ENCODE results near the gene ERC2. TPM values are rescaled to one million over a fixed set of nuclear protein-coding genes. Genes with fewer than 3 reads are reported as not detected.

Gene ERC2
- total RNA-seq, 1 experiment from 2014 or later = 0.26 TPM

- no peak for DNase-seq (ENCODE audit: low spot score)
These were observed 876.4 kb downstream of the ERC2 start for GRCh38 chr3:55591888-55592287.

GRCh38 chr3:55588146-55588765, 880.0 kb downstream of the ERC2 start:
- DNase-seq (ENCODE audit: low spot score) = no peak

- no peak for DNase-seq (ENCODE audit: low spot score)
These were observed 882.4 kb downstream of the ERC2 start for GRCh38 chr3:55585856-55586255.

- DNase-seq (ENCODE audit: low spot score) = no peak
These were observed 883.4 kb downstream of the ERC2 start for GRCh38 chr3:55584716-55585368.

GRCh38 chr3:55584030-55584429, 884.2 kb downstream of the ERC2 start:
- DNase-seq (ENCODE audit: low spot score) = no peak

- DNase-seq (ENCODE audit: low spot score) = no peak
These were observed 884.8 kb downstream of the ERC2 start for GRCh38 chr3:55583475-55583874.

- DNase-seq (ENCODE audit: low spot score) = no peak
These were observed 888.8 kb downstream of the ERC2 start for GRCh38 chr3:55579496-55579895.

- DNase-seq (ENCODE audit: low spot score) = no peak
These were observed 891.5 kb downstream of the ERC2 start for GRCh38 chr3:55576621-55577388.

GRCh38 chr3:55574671-55575070, 893.6 kb downstream of the ERC2 start:
- no peak for DNase-seq (ENCODE audit: low spot score)

GRCh38 chr3:55572816-55573215, 895.5 kb downstream of the ERC2 start:
- DNase-seq (ENCODE audit: low spot score) = no peak

GRCh38 chr3:55571913-55572312, 896.4 kb downstream of the ERC2 start:
- DNase-seq (ENCODE audit: low spot score) = peak; percentile 4

- no peak for DNase-seq (ENCODE audit: low spot score)
These were observed 897.0 kb downstream of the ERC2 start for GRCh38 chr3:55571216-55571813.

GRCh38 chr3:55570271-55570711, 898.0 kb downstream of the ERC2 start:
- DNase-seq (ENCODE audit: low spot score) = peak; percentile 26

GRCh38 chr3:55569033-55569599, 899.2 kb downstream of the ERC2 start:
- DNase-seq (ENCODE audit: low spot score) = no peak

- no peak for DNase-seq (ENCODE audit: low spot score)
These were observed 900.7 kb downstream of the ERC2 start for GRCh38 chr3:55567615-55568014.

- no peak for DNase-seq (ENCODE audit: low spot score)
These were observed 901.1 kb downstream of the ERC2 start for GRCh38 chr3:55567121-55567520.

GRCh38 chr3:55565521-55565920, 902.7 kb downstream of the ERC2 start:
- DNase-seq (ENCODE audit: low spot score) = no peak

GRCh38 chr3:55564726-55565125, 903.5 kb downstream of the ERC2 start:
- no peak for DNase-seq (ENCODE audit: low spot score)

GRCh38 chr3:55562700-55563099, 905.6 kb downstream of the ERC2 start:
- DNase-seq (ENCODE audit: low spot score) = no peak

GRCh38 chr3:55559500-55560423, 908.5 kb downstream of the ERC2 start:
- no peak for DNase-seq (ENCODE audit: low spot score)

- DNase-seq (ENCODE audit: low spot score) = no peak
These were observed 910.0 kb downstream of the ERC2 start for GRCh38 chr3:55558316-55558715.

All from A172 (cell line).